Choroid plexus epithelial cell (primary cell): ENCODE data around the gene MRPL10.

Source experiments
- DNase-seq: peaks from one replicate; pipeline ENCODE4 v3.0.0-alpha.2; 2010; ENCODE audit warnings: low read depth
- H3K4me3 ChIP-seq: 2 replicates; pipeline ENCODE4 v1.5.1; 2011; ENCODE audit warnings: low read depth, mild to moderate bottlenecking, control low read depth, low read length, moderate library complexity
- TF ChIP-seq, protein P1 (sequence below): conservative IDR thresholded peaks from 2 replicates; pipeline ENCODE4 v1.5.1; 2011; ENCODE audit warnings: low read depth, mild to moderate bottlenecking, control low read depth, inconsistent platforms, low read length, moderate library complexity

MRPL10 gene

GRCh38 chr17:47829870-47830269 is 1.5 kb downstream of the MRPL10 start:
- TF ChIP-seq, protein P1, sequence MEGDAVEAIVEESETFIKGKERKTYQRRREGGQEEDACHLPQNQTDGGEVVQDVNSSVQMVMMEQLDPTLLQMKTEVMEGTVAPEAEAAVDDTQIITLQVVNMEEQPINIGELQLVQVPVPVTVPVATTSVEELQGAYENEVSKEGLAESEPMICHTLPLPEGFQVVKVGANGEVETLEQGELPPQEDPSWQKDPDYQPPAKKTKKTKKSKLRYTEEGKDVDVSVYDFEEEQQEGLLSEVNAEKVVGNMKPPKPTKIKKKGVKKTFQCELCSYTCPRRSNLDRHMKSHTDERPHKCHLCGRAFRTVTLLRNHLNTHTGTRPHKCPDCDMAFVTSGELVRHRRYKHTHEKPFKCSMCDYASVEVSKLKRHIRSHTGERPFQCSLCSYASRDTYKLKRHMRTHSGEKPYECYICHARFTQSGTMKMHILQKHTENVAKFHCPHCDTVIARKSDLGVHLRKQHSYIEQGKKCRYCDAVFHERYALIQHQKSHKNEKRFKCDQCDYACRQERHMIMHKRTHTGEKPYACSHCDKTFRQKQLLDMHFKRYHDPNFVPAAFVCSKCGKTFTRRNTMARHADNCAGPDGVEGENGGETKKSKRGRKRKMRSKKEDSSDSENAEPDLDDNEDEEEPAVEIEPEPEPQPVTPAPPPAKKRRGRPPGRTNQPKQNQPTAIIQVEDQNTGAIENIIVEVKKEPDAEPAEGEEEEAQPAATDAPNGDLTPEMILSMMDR, result no peak
- DNase-seq, result peak; percentile 63
- H3K4me3 ChIP-seq, result no peak overlapping the region

- no peak overlapping the region for H3K4me3 ChIP-seq
- TF ChIP-seq, protein P1, result no peak
- DNase-seq, result no peak
Measured at GRCh38 chr17:47823519-47823918, 7.8 kb downstream of the MRPL10 start.

GRCh38 chr17:47822785-47823184 is 8.6 kb downstream of the MRPL10 start:
- H3K4me3 ChIP-seq, result no peak overlapping the region
- TF ChIP-seq, protein P1, result no peak
- DNase-seq, result no peak

- DNase-seq, result peak; percentile 80
- H3K4me3 ChIP-seq, result peak within 1 kb of the TSS; percentile 81
- TF ChIP-seq, protein P1, result peak; percentile 22
Measured at GRCh38 chr17:47821424-47822391, 9.6 kb downstream of the MRPL10 start, which contains the start of gene OSBPL7. TSS of gene OSBPL7 (minus strand) at chr17:47821794. CDS start at chr17:47820278, 1,516 bp downstream.

GRCh38 chr17:47821031-47821423 is 10.3 kb downstream of the MRPL10 start:
- no peak for DNase-seq
- H3K4me3 ChIP-seq, result peak overlapping the region; percentile 81
- TF ChIP-seq, protein P1, result no peak

GRCh38 chr17:47820033-47820789 is 11.1 kb downstream of the MRPL10 start:
- TF ChIP-seq, protein P1, result no peak
- no peak for DNase-seq
- H3K4me3 ChIP-seq, result no peak overlapping the region
